ENCODE data around the gene NCAM2.
A peak's percentile ranks its signal among the peaks of the same experiment; 100 is the strongest.

The NCAM2 gene

GRCh38 chr21:21179619-21180298 lies 181.6 kb downstream of the NCAM2 start:
- DNase-seq = no peak

GRCh38 chr21:21182401-21183010 lies 184.3 kb downstream of the NCAM2 start:
- no peak for DNase-seq

- DNase-seq = peak; percentile 27
Observed at GRCh38 chr21:21183092-21183491, 184.9 kb downstream of the NCAM2 start.

- DNase-seq = no peak
Observed at GRCh38 chr21:21184771-21185528, 186.7 kb downstream of the NCAM2 start.

GRCh38 chr21:21187579-21187978 lies 189.4 kb downstream of the NCAM2 start:
- DNase-seq = peak; percentile 28

- no peak for DNase-seq
Observed at GRCh38 chr21:21188513-21189195, 190.4 kb downstream of the NCAM2 start.

GRCh38 chr21:21195417-21195943 lies 197.3 kb downstream of the NCAM2 start:
- no peak for DNase-seq

- peak; percentile 25 for DNase-seq
Observed at GRCh38 chr21:21196087-21196486, 197.9 kb downstream of the NCAM2 start.

- DNase-seq = no peak
Observed at GRCh38 chr21:21196848-21197247, 198.6 kb downstream of the NCAM2 start.

GRCh38 chr21:21199342-21200102 lies 201.3 kb downstream of the NCAM2 start:
- peak; percentile 14 for DNase-seq

- peak; percentile 99 for DNase-seq
Observed at GRCh38 chr21:21200103-21200938, 202.1 kb downstream of the NCAM2 start.

GRCh38 chr21:21200939-21201615 lies 202.9 kb downstream of the NCAM2 start:
- peak; percentile 9 for DNase-seq

- DNase-seq = no peak
Observed at GRCh38 chr21:21203822-21204339, 205.7 kb downstream of the NCAM2 start.

- DNase-seq = no peak
Observed at GRCh38 chr21:21204366-21204996, 206.3 kb downstream of the NCAM2 start.

- DNase-seq = no peak
Observed at GRCh38 chr21:21205604-21206003, 207.4 kb downstream of the NCAM2 start.

GRCh38 chr21:21210552-21210951 lies 212.3 kb downstream of the NCAM2 start:
- DNase-seq = no peak

GRCh38 chr21:21213297-21213696 lies 215.1 kb downstream of the NCAM2 start:
- DNase-seq = peak; percentile 21

GRCh38 chr21:21216047-21216446 lies 217.8 kb downstream of the NCAM2 start:
- DNase-seq = no peak

- no peak for DNase-seq
Observed at GRCh38 chr21:21226472-21226871, 228.3 kb downstream of the NCAM2 start.

- DNase-seq = peak; percentile 22
Observed at GRCh38 chr21:21230672-21231071, 232.5 kb downstream of the NCAM2 start.

All from fibroblast of skin of right biceps (primary cell).